ENCODE data around the gene EPG5.

- no peak for TF ChIP-seq CTCF (IDR thresholded peaks at IDR 0.05; ENCODE audit: low read depth, low read length, missing input control)
- TF ChIP-seq YY1 (IDR thresholded peaks at IDR 0.05): no peak
Observed at GRCh38 chr18:45945669-45946068, 21.5 kb downstream of the EPG5 start.
